IPS DF 19.7 (cell line): ENCODE data around the gene RIPK1.

Experiments used
- DNase-seq: peaks from one replicate; pipeline ENCODE4 v3.0.0-alpha.2; 2013; ENCODE audit warnings: low read depth, low spot score

Gene RIPK1

GRCh38 chr6:3163248-3163594, 94.9 kb downstream of the RIPK1 start:
- DNase-seq, result no peak

DNA sequence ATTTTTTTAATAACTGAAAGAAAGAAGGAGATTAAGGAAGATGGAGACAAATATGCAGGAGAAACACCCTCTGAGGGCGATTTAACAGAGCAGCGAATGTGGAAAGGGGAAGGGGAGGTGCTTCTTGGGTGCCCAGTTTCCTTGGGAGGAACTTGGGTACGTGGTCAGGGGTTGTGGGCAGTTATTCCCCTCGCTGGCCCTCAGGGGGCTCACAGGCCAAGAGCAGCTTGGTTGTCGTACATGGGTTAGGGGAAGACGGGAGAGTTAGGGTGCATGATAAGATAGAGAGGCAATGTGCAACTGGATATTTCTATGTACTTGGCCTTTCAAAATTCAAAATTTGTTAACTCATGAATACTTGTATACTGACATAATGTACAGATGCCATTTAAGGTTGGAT, 96.1 kb downstream of the RIPK1 start:
- DNase-seq, result no peak
